Activated CD4-positive, alpha-beta T cell treated with anti-CD3 and anti-CD28 coated beads, Interleukin-2, Interleukin-4, amounts not matched to agents 100 ng/mL and 50 ng/mL, durations not matched to agents 16 hours and 8 hours (primary cell): ENCODE measurements around the gene OR52W1.
"Not testable (repeated sequence)": the region's sequence is repeated elsewhere in the genome, so short reads cannot be mapped to it uniquely, and the experiment has no call there.

Experiments
- DNase-seq: peaks from one replicate; pipeline ENCODE4 v3.0.0-alpha.2; 2020; ENCODE audit warnings: low spot score

OR52W1 gene

GRCh38 chr11:6217722-6218121, 18.7 kb downstream of the OR52W1 start:
- DNase-seq: no peak

GRCh38 chr11:6219359-6219758, 20.3 kb downstream of the OR52W1 start:
- DNase-seq: no peak

GRCh38 chr11:6223854-6224253, 24.8 kb downstream of the OR52W1 start:
- no peak for DNase-seq

GRCh38 chr11:6224421-6224820, 25.4 kb downstream of the OR52W1 start:
- DNase-seq: no peak

GRCh38 chr11:6225024-6225423, 26.0 kb downstream of the OR52W1 start:
- DNase-seq: no peak

- DNase-seq: no peak
Observed at GRCh38 chr11:6225896-6226295, 26.9 kb downstream of the OR52W1 start.

GRCh38 chr11:6228520-6228919, 29.5 kb downstream of the OR52W1 start:
- no peak for DNase-seq

- no peak for DNase-seq
Observed at GRCh38 chr11:6229911-6230310, 30.9 kb downstream of the OR52W1 start.

GRCh38 chr11:6232899-6233298, 33.9 kb downstream of the OR52W1 start:
- DNase-seq: no peak

GRCh38 chr11:6233984-6234386, 35.0 kb downstream of the OR52W1 start:
- no peak for DNase-seq

GRCh38 chr11:6234387-6235107, 35.5 kb downstream of the OR52W1 start, which contains the start of gene FHIP1B:
Gene FHIP1B, minus strand, starts transcription at chr11:6234636. Its CDS starts 10,120 bp downstream, at chr11:6224516.
- peak; percentile 100 for DNase-seq

- no peak for DNase-seq
Observed at GRCh38 chr11:6237266-6237665, 38.2 kb downstream of the OR52W1 start.

GRCh38 chr11:6237761-6238302, 38.8 kb downstream of the OR52W1 start:
- DNase-seq: no peak

GRCh38 chr11:6238902-6239301, 39.9 kb downstream of the OR52W1 start, which contains the start of gene CNGA4:
Gene CNGA4, plus strand, starts transcription at chr11:6239089. Its CDS starts 118 bp downstream, at chr11:6239207.
- no peak for DNase-seq

GRCh38 chr11:6240139-6240538, 41.1 kb downstream of the OR52W1 start:
- DNase-seq: no peak

- DNase-seq: no peak
Observed at GRCh38 chr11:6240781-6241180, 41.8 kb downstream of the OR52W1 start.

GRCh38 chr11:6241316-6241715, 42.3 kb downstream of the OR52W1 start:
- no peak for DNase-seq

- DNase-seq: no peak
Observed at GRCh38 chr11:6245536-6245935, 46.5 kb downstream of the OR52W1 start.

- no peak for DNase-seq
Observed at GRCh38 chr11:6248248-6248647, 49.2 kb downstream of the OR52W1 start.

- DNase-seq: not testable (repeated sequence)
Observed at GRCh38 chr11:6248897-6249296, 49.9 kb downstream of the OR52W1 start.
